Prostate gland (tissue), 2 donors: ENCODE results near the gene TEX261. TPM values are rescaled to one million over a fixed set of nuclear protein-coding genes. Genes with fewer than 3 reads are reported as not detected.
"Not testable (repeated sequence)": the region's sequence is repeated elsewhere in the genome, so short reads cannot be mapped to it uniquely, and the experiment has no call there.

Experiments
- DNase-seq: peaks from one replicate; pipeline ENCODE4 v3.0.0-alpha.2; 2019; ENCODE audit warnings: low spot score
- H3K27ac ChIP-seq, 2 donors: fragments of 200-600 bp; sonication (generic); 2 replicates each; pipeline ENCODE4 v1.5.1; 2017 to 2019
- H3K27me3 ChIP-seq: fragments of 200-600 bp; sonication (generic); replicated peaks from 2 replicates; pipeline ENCODE4 v1.5.1; 2019; ENCODE audit not compliant: insufficient read depth
- H3K36me3 ChIP-seq, 2 donors: fragments of 200-600 bp; sonication (generic); 1 replicate in 1 of 2; 2 replicates in 1 of 2; pipeline versions ENCODE4 v1.5.1 to v1.8.1; 2017 to 2019
- H3K4me1 ChIP-seq: fragments of 200-600 bp; sonication (generic); replicated peaks from 2 replicates; pipeline ENCODE4 v1.5.1; 2019
- H3K4me3 ChIP-seq, 2 donors: fragments of 200-600 bp; sonication (generic); 2 replicates each; pipeline ENCODE4 v1.5.1; 2017 to 2019
- H3K9me3 ChIP-seq: fragments of 200-600 bp; sonication (generic); 2 replicates; pipeline ENCODE4 v1.5.1; 2017
- POLR2A ChIP-seq: fragments of 450-650 bp; IDR thresholded peaks from one replicate; pipeline ENCODE4 v1.6.1; 2016; ENCODE audit warnings: antibody characterized with exemption, mild to moderate bottlenecking
- POLR2AphosphoS5 ChIP-seq: sonication (generic); formaldehyde crosslinking; IDR thresholded peaks from one replicate; pipeline ENCODE4 v1.6.1; 2017; ENCODE audit warnings: antibody characterized with exemption
- WGBS: methylation state at CpG from one replicate; pipeline ENCODE4 v1.1.5; 2018; 5-methylcytosine and 5-hydroxymethylcytosine counted together
- intact Hi-C: fragments of 100-400 bp; cut with DNase I; formaldehyde crosslinking; loops from one replicate; pipeline ENCODE4 v1.14.2; 2022
- total RNA-seq, 2 donors: library from RNA; depleted of rRNA; stranded (reverse); fragments of >200 nt; gene quantifications; one replicate each; pipeline ENCODE4 v1.1.0, GENCODE V29; 2016
- TF ChIP-seq, protein P1 (sequence below), 4 experiments: fragments of 200-600 bp in 2 of 4; fragments of 450-650 bp in 2 of 4; sonication (generic) in 2 of 4; IDR thresholded peaks; 1 replicate in 3 of 4; 2 replicates in 1 of 4; pipeline ENCODE4 v1.5.1; 2016 to 2019; ENCODE audit warnings: antibody characterized with exemption in 4 of 4, mild to moderate bottlenecking in 2 of 4, moderate library complexity in 2 of 4

TEX261 gene
- total RNA-seq, 2 donors from 2014 or later = 41.4 to 45.2 TPM

DNA sequence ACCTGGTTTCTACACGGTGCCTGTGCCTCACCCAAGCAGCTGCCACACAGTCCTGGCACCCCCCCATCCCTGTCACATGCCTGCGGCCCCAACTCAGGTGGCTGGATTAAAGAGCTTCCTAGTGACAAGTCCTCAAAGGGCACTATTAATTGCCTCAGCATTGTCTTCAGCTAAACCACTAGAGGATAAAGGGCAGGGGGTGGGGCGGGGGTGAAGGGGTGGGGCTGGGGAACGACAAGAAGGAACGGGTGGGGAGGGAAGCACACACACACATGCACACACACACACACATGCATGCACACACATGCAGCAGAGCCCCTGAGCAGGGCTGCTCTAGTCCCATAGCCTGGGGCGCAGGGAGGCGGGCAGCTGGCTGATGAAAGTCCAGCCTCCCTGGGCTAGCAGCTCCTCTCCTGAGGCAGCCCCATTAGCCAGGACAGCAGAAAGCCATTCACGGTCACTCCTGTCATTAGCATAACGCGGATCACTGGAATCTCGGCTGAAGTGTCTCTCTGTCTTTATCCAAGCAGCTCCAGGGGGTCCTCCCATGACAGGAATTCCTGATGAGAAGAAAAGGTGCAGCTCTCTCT lies 7.4 kb upstream of the TEX261 start:
- H3K4me3 ChIP-seq = no peak overlapping the region
- TF ChIP-seq POLR2AphosphoS5 (no peak), POLR2A (no peak)
- TF ChIP-seq, protein P1, sequence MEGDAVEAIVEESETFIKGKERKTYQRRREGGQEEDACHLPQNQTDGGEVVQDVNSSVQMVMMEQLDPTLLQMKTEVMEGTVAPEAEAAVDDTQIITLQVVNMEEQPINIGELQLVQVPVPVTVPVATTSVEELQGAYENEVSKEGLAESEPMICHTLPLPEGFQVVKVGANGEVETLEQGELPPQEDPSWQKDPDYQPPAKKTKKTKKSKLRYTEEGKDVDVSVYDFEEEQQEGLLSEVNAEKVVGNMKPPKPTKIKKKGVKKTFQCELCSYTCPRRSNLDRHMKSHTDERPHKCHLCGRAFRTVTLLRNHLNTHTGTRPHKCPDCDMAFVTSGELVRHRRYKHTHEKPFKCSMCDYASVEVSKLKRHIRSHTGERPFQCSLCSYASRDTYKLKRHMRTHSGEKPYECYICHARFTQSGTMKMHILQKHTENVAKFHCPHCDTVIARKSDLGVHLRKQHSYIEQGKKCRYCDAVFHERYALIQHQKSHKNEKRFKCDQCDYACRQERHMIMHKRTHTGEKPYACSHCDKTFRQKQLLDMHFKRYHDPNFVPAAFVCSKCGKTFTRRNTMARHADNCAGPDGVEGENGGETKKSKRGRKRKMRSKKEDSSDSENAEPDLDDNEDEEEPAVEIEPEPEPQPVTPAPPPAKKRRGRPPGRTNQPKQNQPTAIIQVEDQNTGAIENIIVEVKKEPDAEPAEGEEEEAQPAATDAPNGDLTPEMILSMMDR (IDR thresholded peaks at IDR 0.05) = no peak
- no peaks in the 10 kb centered on the region for H3K9me3 ChIP-seq
- no peaks in the 10 kb centered on the region for H3K36me3 ChIP-seq
- no peak overlapping the region for H3K27ac ChIP-seq
- H3K4me1 ChIP-seq = no peaks in the 10 kb centered on the region
- 32% methylated on average over 11 of the region's 11 CpGs for WGBS
- H3K27me3 ChIP-seq = no peaks in the 10 kb centered on the region
- no peak for DNase-seq
- intact Hi-C loops = no loop called here

DNA sequence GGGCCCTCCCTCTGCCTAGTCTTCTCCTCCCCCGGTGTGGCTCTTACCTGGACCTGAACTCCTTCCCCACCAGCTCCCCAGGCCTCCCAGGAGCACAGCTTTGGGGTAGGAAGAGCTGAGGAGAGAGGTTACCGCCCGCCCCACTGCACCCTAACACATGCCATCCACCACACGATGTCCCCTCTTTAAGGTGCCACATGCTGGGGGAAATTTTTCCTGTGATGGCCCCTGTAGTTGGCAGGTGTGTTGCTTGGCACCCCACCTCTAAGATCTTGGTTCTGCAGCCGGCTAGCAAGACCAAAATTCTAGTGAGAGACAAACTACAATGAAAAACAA lies 6.9 kb upstream of the TEX261 start:
- no peaks in the 10 kb centered on the region for H3K9me3 ChIP-seq
- no peaks in the 10 kb centered on the region for H3K36me3 ChIP-seq
- no peak overlapping the region for H3K27ac ChIP-seq
- DNase-seq = no peak
- TF ChIP-seq POLR2A (no peak), POLR2AphosphoS5 (no peak)
- TF ChIP-seq, protein P1 (IDR thresholded peaks at IDR 0.05) = no peak
- no peaks in the 10 kb centered on the region for H3K27me3 ChIP-seq
- intact Hi-C loops = no loop called here
- 78% methylated on average over 5 of the region's 5 CpGs for WGBS
- H3K4me1 ChIP-seq = no peaks in the 10 kb centered on the region
- H3K4me3 ChIP-seq = no peak overlapping the region

DNA sequence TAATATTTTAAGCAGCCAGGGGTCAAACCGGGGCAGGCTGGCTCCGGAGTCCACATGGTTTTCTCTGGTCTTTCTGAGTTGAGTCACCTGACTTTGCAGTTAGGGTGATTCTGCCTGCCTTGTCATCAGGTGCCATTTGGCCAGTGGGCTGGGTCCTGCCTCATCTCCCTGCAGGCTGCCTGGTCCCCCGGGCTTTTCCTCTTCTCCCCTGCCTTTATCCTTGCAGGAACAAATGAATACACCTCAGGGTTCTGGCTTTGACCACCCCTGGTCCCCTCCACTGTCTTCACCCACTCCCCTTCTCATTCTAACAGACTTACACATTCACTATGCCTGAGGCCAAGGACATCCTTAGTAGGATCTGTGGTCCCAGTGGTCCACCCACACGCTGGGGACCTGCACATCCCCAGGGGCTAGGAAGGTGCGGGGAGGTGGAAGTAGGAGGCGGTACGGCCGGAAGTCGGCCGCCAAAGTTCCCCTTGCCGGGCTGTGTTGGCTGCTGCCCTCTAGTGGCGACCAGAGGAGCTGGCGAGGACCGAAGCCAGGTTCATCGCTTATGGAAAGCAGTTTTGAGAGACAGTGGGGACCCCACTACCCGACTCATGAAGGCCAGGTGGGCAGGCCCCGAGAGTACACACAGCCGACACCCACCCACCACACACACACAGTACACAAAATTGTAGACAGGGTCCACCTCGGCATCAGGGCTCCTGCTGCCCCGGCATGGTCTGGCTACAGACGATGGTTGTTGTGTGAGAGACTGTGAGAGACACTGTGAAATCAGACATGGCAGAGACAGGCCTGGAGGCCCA lies 6.3 kb upstream of the TEX261 start:
- Histone ChIP-seq H3K9me3 (no peaks in the 10 kb centered on the region), H3K27ac (no peak overlapping the region), H3K36me3 (no peaks in the 10 kb centered on the region), H3K4me3 (no peak overlapping the region), H3K27me3 (no peaks in the 10 kb centered on the region), H3K4me1 (no peaks in the 10 kb centered on the region)
- peak; percentile 36 for DNase-seq
- intact Hi-C loops = no loop called here
- TF ChIP-seq POLR2A (no peak), POLR2AphosphoS5 (peak; percentile 41)
- TF ChIP-seq, protein P1 (IDR thresholded peaks at IDR 0.05) = peak; percentile 69 to 77 (median 74)
- WGBS = 27% methylated on average over 21 of the region's 21 CpGs

DNA sequence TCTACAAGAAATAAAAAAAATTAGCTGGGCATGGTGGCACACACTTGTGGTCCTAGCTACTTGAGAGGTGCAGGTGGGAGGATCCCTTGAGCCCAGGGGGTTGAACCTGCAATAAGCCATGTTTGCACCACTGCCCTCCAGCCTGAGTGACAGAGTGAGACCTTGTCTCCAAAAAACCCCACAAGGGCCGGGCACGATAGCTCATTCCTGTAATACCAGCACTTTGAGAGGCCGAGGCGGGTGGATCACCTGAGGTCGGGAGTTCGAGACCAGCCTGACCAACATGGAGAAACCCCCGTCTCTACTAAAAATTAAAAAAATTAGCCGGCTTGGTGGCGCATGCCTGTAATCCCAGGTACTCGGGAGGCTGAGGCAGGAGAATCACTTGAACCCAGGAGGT lies 5.3 kb upstream of the TEX261 start:
- H3K4me1 ChIP-seq = not testable (repeated sequence)

DNA sequence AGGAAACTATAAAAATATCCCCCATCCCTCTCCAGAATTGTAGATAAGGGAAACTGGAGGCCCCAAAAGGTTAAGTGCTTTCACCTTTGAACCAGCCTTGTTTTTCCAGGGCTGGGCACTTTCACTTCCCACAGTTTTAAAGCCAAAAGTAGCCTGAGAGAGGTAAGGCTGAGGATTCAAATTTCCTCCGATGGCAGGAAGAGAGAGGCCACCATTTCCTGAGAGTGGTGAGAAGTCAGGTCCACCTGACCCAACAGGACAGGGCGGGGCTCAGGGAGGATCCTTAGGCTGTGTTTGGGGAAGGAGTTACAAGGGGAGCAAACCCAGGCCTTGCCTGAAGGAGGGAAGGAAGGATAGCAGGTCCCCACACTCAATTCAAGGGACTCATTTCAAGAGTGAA lies 4.7 kb upstream of the TEX261 start:
- WGBS = 65% methylated on average over 2 of the region's 2 CpGs
- no peak for DNase-seq
- no peaks in the 10 kb centered on the region for H3K4me1 ChIP-seq
- H3K9me3 ChIP-seq = no peaks in the 10 kb centered on the region
- no peaks in the 10 kb centered on the region for H3K36me3 ChIP-seq
- no peak for TF ChIP-seq POLR2A
- TF ChIP-seq, protein P1 (IDR thresholded peaks at IDR 0.05) = no peak
- no peak for TF ChIP-seq POLR2AphosphoS5
- intact Hi-C loops = no loop called here
- no peaks in the 10 kb centered on the region for H3K27me3 ChIP-seq
- no peak overlapping the region for H3K27ac ChIP-seq
- no peak overlapping the region for H3K4me3 ChIP-seq

More for the DNA sequence above, 5.3 kb upstream of the TEX261 start:
- H3K36me3 ChIP-seq, DNase-seq, intact Hi-C loops, H3K4me3 ChIP-seq, H3K27me3 ChIP-seq, H3K9me3 ChIP-seq, H3K27ac ChIP-seq: not testable (repeated sequence)
- 97% methylated on average over 10 of the region's 10 CpGs for WGBS

DNA sequence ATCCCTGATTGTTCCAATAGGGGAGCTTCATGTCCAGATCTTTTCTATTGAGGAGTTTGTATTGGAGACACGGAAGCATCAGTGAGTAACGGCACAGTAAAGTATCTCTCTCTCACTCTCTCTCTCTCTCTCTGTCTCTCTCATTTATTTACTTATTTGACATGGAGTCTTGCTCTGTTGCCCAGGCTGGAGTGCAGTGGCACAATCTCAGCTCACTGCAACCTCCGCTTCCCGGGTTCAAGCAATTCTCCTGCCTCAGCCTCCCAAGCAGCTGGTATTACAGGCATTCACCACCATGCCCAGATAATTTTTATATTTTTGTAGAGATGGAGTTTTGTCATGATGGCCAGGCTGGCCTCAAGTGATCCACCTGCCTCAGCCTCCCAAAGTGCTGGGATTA lies 4.2 kb upstream of the TEX261 start:
- H3K4me1 ChIP-seq, H3K27me3 ChIP-seq, H3K9me3 ChIP-seq, intact Hi-C loops, H3K36me3 ChIP-seq, H3K27ac ChIP-seq, DNase-seq, H3K4me3 ChIP-seq: not testable (repeated sequence)
- 88% methylated on average over 4 of the region's 4 CpGs for WGBS
